GM12891 (cell line): ENCODE data around the gene PRUNE2.

Experiments
- POLR2A ChIP-seq: IDR thresholded peaks from 2 replicates; pipeline ENCODE4 v1.6.1; 2011; ENCODE audit warnings: low read depth, low read length, control low read depth
- POLR2AphosphoS5 ChIP-seq: IDR thresholded peaks from 2 replicates; pipeline ENCODE4 v1.6.1; 2011; ENCODE audit warnings: low read depth, low read length, control low read depth
- POU2F2 ChIP-seq: IDR thresholded peaks from 2 replicates; pipeline ENCODE4 v1.6.1; 2011; ENCODE audit warnings: low read depth, mild to moderate bottlenecking, control low read depth, low read length, moderate library complexity
- TAF1 ChIP-seq: IDR thresholded peaks from 2 replicates; pipeline ENCODE4 v1.6.1; 2011; ENCODE audit warnings: low read depth, low read length, control low read depth

DNA sequence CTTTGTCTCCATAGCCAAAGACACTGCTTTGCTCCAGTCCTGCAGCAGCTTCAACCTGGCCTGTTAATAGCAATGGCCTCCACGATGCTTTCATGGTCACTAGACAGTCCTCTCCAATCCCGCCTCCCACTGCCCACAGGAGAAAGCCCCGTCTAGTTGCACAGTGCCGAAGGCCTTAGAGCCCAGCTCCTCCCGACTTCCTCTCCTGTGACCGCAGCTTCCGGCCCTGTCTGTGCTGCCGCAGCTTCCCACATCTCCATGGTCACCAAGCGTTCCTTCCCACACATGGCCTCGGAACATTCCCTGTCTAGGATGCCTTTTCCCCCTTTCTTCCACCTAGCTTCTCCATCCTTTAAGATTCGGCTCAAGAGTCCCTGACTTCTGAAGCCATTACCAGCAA, 118.2 kb downstream of the PRUNE2 start:
- no peak for TF ChIP-seq POLR2A
- no peak for TF ChIP-seq POLR2AphosphoS5
- no peak for TF ChIP-seq TAF1
- no peak for TF ChIP-seq POU2F2
